ENCODE results near the gene CDK2AP2.

The CDK2AP2 gene

DNA sequence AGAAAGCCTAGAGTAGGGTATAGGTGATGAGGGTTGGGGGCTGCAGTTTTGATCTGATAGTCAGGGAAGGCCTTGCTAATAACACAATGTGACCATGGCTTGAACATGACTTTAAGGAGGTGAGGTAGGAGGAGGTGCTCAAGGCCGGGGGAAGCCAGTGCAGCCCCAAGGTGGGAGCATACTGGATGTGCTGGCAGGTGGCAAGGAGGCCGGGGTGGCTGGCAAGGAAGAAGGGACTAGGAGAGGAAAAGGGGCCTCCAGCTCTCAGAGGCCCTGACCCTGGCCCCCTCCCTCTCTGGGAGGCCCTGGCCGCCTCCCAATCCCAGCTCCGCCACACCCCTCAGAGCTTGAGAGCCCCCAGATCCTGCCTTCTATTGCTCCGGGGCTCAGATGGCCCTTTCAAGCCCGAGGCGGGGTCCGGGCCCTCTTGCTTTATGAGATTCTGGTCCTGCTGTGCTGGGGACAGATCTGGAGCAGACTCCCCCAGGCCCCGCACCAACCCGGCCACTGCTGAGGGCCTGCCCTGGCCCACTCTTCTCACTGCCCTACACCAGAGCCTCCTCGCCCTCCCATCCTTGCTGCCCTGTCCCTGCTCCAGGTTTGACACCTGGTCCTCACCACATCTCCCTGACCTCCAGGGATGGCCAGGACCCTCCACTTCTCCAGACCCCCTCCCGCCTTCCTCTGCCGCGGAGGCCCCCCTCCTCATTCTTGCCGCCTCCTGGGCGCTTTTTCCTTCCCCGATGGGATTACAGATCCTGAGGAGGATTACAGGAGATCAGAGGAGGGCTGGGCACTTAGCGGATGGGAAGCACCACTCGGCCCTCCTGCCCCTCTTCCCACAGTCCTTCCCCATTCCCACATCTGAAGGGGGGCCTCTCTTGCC, 4.6 kb downstream of the CDK2AP2 start:
- TF ChIP-seq, protein P1, sequence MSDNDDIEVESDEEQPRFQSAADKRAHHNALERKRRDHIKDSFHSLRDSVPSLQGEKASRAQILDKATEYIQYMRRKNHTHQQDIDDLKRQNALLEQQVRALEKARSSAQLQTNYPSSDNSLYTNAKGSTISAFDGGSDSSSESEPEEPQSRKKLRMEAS (IDR thresholded peaks at IDR 0.05; ENCODE audit: low read depth, low read length) = no peak
- TF ChIP-seq, protein P2, sequence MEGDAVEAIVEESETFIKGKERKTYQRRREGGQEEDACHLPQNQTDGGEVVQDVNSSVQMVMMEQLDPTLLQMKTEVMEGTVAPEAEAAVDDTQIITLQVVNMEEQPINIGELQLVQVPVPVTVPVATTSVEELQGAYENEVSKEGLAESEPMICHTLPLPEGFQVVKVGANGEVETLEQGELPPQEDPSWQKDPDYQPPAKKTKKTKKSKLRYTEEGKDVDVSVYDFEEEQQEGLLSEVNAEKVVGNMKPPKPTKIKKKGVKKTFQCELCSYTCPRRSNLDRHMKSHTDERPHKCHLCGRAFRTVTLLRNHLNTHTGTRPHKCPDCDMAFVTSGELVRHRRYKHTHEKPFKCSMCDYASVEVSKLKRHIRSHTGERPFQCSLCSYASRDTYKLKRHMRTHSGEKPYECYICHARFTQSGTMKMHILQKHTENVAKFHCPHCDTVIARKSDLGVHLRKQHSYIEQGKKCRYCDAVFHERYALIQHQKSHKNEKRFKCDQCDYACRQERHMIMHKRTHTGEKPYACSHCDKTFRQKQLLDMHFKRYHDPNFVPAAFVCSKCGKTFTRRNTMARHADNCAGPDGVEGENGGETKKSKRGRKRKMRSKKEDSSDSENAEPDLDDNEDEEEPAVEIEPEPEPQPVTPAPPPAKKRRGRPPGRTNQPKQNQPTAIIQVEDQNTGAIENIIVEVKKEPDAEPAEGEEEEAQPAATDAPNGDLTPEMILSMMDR (IDR thresholded peaks at IDR 0.05; ENCODE audit: low read depth, low read length) = no peak
- TF ChIP-seq MYC (IDR thresholded peaks at IDR 0.05; ENCODE audit: low read depth, low read length) = no peak
- TF ChIP-seq POLR2A (IDR thresholded peaks at IDR 0.05; ENCODE audit: extremely low read depth, insufficient read length) = no peak
- H3K4me3 ChIP-seq (ENCODE audit: low read depth, low read length) = peak overlapping the region; percentile 21
- peak; percentile 8 for DNase-seq (ENCODE audit: low read depth)

DNA sequence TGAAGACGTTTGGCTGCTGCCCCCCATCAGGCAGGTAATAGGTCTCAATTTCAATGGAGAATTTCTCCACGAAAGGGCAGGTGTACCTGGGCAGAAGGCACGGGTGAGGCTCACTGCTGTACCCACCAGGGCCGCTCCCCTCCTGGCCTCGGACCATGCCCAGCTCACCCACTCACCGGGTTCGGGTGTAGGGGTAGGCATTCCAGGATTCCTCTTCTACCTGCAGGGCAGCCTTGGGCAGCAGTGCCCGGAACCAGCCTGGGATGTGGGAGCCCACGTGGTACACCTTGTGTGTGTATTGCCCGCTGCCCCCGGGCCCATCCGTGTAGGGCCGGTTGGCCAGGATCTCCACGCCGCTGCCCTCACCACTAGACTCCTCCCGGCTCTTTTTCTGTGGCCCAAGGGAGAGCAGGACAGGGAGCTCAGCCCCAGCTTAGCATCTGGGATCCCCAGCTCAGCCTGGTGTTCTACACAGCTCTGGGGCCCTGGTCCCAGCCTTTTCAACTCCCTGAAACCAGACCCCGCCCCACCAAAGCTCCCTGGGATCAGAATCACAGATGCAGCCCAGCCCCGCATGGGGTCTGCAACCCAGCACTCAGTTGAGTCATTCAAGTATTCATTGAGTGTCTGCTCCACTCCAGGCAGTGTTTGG, 5.5 kb downstream of the CDK2AP2 start:
- no peak for DNase-seq (ENCODE audit: low read depth)
- TF ChIP-seq, protein P1 (IDR thresholded peaks at IDR 0.05; ENCODE audit: low read depth, low read length) = no peak
- TF ChIP-seq, protein P2 (IDR thresholded peaks at IDR 0.05; ENCODE audit: low read depth, low read length) = no peak
- no peak for TF ChIP-seq MYC (IDR thresholded peaks at IDR 0.05; ENCODE audit: low read depth, low read length)
- TF ChIP-seq POLR2A (IDR thresholded peaks at IDR 0.05; ENCODE audit: extremely low read depth, insufficient read length) = no peak
- H3K4me3 ChIP-seq (ENCODE audit: low read depth, low read length) = no peak overlapping the region

DNA sequence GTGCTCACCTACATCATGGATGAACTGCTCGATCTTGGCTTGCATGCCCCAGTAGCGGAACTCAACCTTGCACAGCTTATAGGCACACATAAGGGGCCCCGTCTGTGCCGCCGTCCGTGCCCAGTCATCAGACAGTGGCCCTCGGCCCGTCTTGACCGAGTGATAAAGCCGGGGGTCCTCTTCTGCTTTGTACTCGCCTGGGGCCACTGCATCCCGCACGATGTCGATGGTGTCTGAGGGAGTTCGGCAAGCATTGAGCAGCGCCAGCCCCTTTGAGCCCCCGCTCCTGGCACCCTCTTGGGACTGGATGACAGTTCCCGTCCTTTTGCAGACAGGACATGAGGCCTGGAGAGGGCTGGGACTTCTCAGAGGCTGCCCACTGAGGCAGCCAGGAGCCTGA, 6.1 kb downstream of the CDK2AP2 start:
- H3K4me3 ChIP-seq (ENCODE audit: low read depth, low read length) = no peak overlapping the region
- TF ChIP-seq, protein P1 (IDR thresholded peaks at IDR 0.05; ENCODE audit: low read depth, low read length) = no peak
- TF ChIP-seq POLR2A (IDR thresholded peaks at IDR 0.05; ENCODE audit: extremely low read depth, insufficient read length) = no peak
- TF ChIP-seq MYC (IDR thresholded peaks at IDR 0.05; ENCODE audit: low read depth, low read length) = no peak
- TF ChIP-seq, protein P2 (IDR thresholded peaks at IDR 0.05; ENCODE audit: low read depth, low read length) = no peak
- DNase-seq (ENCODE audit: low read depth) = no peak

DNA sequence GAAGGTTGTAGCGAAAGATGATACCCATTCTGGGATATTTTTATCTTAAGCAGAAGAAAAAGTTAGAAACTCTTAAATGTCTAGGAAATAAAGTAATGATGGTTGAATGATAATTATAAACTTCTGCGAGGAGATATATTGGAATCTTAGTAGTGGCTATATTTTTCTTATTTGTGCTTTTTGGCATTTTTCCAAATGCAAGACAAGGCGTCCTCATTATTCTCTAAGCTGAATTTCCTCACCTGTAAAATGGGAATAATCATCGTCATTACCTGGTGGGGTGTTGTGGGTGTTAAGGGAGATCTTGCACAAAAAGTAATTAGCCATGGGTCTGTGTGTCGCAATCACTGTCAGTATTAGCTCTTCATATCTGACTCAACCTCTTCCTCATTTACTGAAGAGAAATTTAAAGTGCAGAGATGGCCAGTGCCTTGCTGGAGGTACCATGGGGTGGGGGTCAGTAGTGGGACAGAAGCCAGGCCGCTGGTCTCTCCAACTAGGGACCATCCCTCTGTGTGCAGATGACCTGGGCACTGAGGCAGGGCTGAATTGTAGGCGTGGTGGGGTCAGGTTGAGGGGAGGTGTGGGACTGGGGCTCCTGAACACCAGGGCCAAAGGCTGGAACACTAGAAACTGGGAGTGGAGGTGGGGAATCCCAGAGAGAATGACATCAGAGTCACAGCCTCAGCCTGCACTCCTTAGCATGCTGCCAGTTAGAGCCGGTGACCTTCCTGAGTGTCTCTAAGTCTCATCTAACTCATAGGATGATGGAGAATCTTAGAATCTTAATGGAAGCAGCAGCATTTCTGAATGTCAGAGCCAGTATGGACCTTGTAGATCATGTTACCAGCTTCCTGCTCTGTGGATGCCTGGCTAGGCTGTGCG, 6.9 kb downstream of the CDK2AP2 start:
- DNase-seq (ENCODE audit: low read depth) = peak; percentile 83
- TF ChIP-seq, protein P2 (IDR thresholded peaks at IDR 0.05; ENCODE audit: low read depth, low read length) = no peak
- no peak for TF ChIP-seq MYC (IDR thresholded peaks at IDR 0.05; ENCODE audit: low read depth, low read length)
- TF ChIP-seq, protein P1 (IDR thresholded peaks at IDR 0.05; ENCODE audit: low read depth, low read length) = no peak
- TF ChIP-seq POLR2A (IDR thresholded peaks at IDR 0.05; ENCODE audit: extremely low read depth, insufficient read length) = no peak
- no peak overlapping the region for H3K4me3 ChIP-seq (ENCODE audit: low read depth, low read length)

DNA sequence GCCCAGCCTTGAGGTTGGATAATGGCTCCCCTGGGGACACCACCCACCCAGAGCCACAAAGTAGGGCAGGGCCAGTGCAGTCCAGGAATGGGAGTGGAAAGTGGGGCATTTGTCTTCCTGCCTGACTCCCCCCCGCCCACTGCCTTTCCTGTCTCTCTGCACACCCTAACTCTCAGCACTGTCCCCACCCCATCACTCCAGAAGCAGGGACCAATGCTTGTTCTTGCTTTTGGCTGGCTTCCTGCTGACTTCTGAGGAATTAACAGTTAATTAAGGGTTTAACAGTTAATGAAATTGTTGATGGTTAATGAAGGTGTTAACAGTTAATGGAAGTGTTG, 7.5 kb downstream of the CDK2AP2 start:
- TF ChIP-seq, protein P1 (IDR thresholded peaks at IDR 0.05; ENCODE audit: low read depth, low read length) = no peak
- no peak for TF ChIP-seq POLR2A (IDR thresholded peaks at IDR 0.05; ENCODE audit: extremely low read depth, insufficient read length)
- TF ChIP-seq MYC (IDR thresholded peaks at IDR 0.05; ENCODE audit: low read depth, low read length) = no peak
- TF ChIP-seq, protein P2 (IDR thresholded peaks at IDR 0.05; ENCODE audit: low read depth, low read length) = no peak
- no peak overlapping the region for H3K4me3 ChIP-seq (ENCODE audit: low read depth, low read length)
- peak; percentile 41 for DNase-seq (ENCODE audit: low read depth)
